Stimulated activated naive B cell treated with anti-CD40 and anti-IgM and Interleukin-4, amounts not matched to agents 10 μg/mL and 1 μg/mL and 100 μg/mL, for 72 hours (primary cell): ENCODE results near the gene ARHGEF35.
A peak's percentile ranks its signal among the peaks of the same experiment; 100 is the strongest.
"Not testable (repeated sequence)": the region's sequence is repeated elsewhere in the genome, so short reads cannot be mapped to it uniquely, and the experiment has no call there.

ENCODE experiments used
- ATAC-seq, 2 donors: fragments of 150-1000 bp; cut with Tn5 transposase; replicated peaks; 2 replicates each; pipeline ENCODE4 v1.10.0; 2021; ENCODE audit warnings: moderate library complexity in 1 of 2
- DNase-seq: peaks from one replicate; pipeline ENCODE4 v3.0.0; 2021
- H3K27ac Mint-ChIP-seq: one replicate; pipeline ENCODE4 v1.8.0; 2022; ENCODE audit warnings: mild to moderate bottlenecking, mixed read lengths
- H3K27me3 Mint-ChIP-seq, 2 donors: one replicate each; pipeline ENCODE4 v1.8.0; 2022; ENCODE audit warnings: mixed read lengths in 2 of 2
- H3K36me3 Mint-ChIP-seq, 2 donors: one replicate each; pipeline ENCODE4 v1.8.0; 2022; ENCODE audit warnings: mixed read lengths in 2 of 2, mild to moderate bottlenecking in 1 of 2
- H3K4me1 Mint-ChIP-seq, 2 donors: one replicate each; pipeline ENCODE4 v1.8.0; 2022; ENCODE audit warnings: mixed read lengths in 2 of 2, mild to moderate bottlenecking in 1 of 2
- H3K4me3 Mint-ChIP-seq, 2 donors: one replicate each; pipeline ENCODE4 v1.8.0; 2022; ENCODE audit warnings: mild to moderate bottlenecking in 2 of 2, mixed read lengths in 2 of 2, moderate library complexity in 1 of 2
- H3K9me3 Mint-ChIP-seq, 2 donors: one replicate each; pipeline ENCODE4 v1.8.0; 2022; ENCODE audit warnings: mixed read lengths in 2 of 2, mild to moderate bottlenecking in 1 of 2

Gene ARHGEF35

GRCh38 chr7:144195212-144195872 lies at the start of gene ARHGEF35:
ARHGEF35 (minus strand) TSS chr7:144195833; CDS start chr7:144188383, 7,450 bp downstream.
- H3K4me3 Mint-ChIP-seq = peak within 1 kb of the TSS; percentile 53 to 72
- not testable (repeated sequence) for H3K27me3 Mint-ChIP-seq, H3K9me3 Mint-ChIP-seq, H3K36me3 Mint-ChIP-seq, DNase-seq, H3K27ac Mint-ChIP-seq
- H3K4me1 Mint-ChIP-seq = peaks cover 4 to 13% of the 10 kb centered on the region in 2 donors
- peak; percentile 81 to 84 for ATAC-seq

- not testable (repeated sequence) for H3K27ac Mint-ChIP-seq, H3K4me1 Mint-ChIP-seq, H3K27me3 Mint-ChIP-seq, H3K36me3 Mint-ChIP-seq, ATAC-seq, DNase-seq, H3K4me3 Mint-ChIP-seq, H3K9me3 Mint-ChIP-seq
Measured at GRCh38 chr7:144245372-144245771, 49.7 kb upstream of the ARHGEF35 start.

DNA sequence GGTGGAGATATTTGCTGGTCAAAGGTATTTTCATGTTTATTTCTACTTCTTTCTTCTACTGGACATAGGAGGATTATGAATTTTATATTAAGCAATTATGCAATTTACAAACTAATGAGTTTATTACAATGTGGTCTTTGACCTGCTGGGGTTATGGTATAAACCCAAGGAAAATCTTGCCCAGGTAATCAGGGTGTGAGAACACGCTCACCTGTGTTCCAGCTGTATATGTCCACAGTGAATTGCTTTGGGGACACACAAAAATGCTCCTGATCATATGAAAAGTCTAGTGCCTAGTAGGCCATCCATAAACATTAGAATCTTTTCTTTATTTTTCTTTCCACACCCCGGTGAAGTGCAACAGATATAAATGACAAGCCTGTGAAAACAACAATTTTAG lies 43.7 kb upstream of the ARHGEF35 start, which contains the start of gene OR2A42:
Gene OR2A42 (minus strand): TSS at position 241 of the 400 bp plus-strand sequence. CDS start 6,762 bp downstream, outside the sequence.
- H3K36me3 Mint-ChIP-seq, DNase-seq, H3K27me3 Mint-ChIP-seq, H3K4me1 Mint-ChIP-seq, H3K9me3 Mint-ChIP-seq, H3K4me3 Mint-ChIP-seq, H3K27ac Mint-ChIP-seq, ATAC-seq: not testable (repeated sequence)

- not testable (repeated sequence) for H3K27me3 Mint-ChIP-seq, H3K4me1 Mint-ChIP-seq, H3K9me3 Mint-ChIP-seq, ATAC-seq, H3K4me3 Mint-ChIP-seq, H3K36me3 Mint-ChIP-seq, H3K27ac Mint-ChIP-seq, DNase-seq
Measured at GRCh38 chr7:144238530-144239082, 43.0 kb upstream of the ARHGEF35 start.

- not testable (repeated sequence) for ATAC-seq, H3K9me3 Mint-ChIP-seq, H3K4me1 Mint-ChIP-seq, DNase-seq, H3K4me3 Mint-ChIP-seq, H3K27ac Mint-ChIP-seq, H3K27me3 Mint-ChIP-seq, H3K36me3 Mint-ChIP-seq
Measured at GRCh38 chr7:144233039-144233438, 37.4 kb upstream of the ARHGEF35 start.

DNA sequence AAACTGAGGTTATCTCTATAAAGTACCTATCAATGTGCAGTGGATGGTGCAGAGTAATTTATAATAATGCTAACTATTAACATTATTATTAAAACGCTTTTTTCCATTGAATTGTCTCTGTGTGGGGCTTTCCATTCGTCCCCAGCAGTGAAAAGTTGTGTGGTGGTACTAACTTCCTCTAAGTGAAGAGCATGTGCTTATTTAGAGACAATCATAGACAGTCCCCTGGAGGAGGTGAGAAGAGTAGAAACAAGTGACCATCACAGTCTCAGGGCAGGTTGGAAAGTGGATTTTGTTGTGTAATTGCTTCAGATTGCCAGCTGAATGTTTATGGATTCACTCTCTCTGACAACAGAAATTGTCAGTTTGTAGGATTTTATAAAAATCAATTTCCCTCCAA lies 35.4 kb upstream of the ARHGEF35 start:
- not testable (repeated sequence) for H3K36me3 Mint-ChIP-seq, H3K27me3 Mint-ChIP-seq, H3K27ac Mint-ChIP-seq

GRCh38 chr7:144228810-144229209 lies 33.2 kb upstream of the ARHGEF35 start:
- not testable (repeated sequence) for H3K9me3 Mint-ChIP-seq, H3K4me1 Mint-ChIP-seq, H3K27ac Mint-ChIP-seq, DNase-seq, H3K36me3 Mint-ChIP-seq, H3K4me3 Mint-ChIP-seq, H3K27me3 Mint-ChIP-seq
- ATAC-seq = peak; percentile 56 to 70

More for the DNA sequence above, 35.4 kb upstream of the ARHGEF35 start:
- not testable (repeated sequence) for DNase-seq, H3K4me1 Mint-ChIP-seq, H3K9me3 Mint-ChIP-seq, H3K4me3 Mint-ChIP-seq
- peak; percentile 57 to 77 for ATAC-seq

- not testable (repeated sequence) for DNase-seq, H3K27me3 Mint-ChIP-seq, H3K27ac Mint-ChIP-seq, H3K4me1 Mint-ChIP-seq, H3K36me3 Mint-ChIP-seq, H3K4me3 Mint-ChIP-seq, H3K9me3 Mint-ChIP-seq, ATAC-seq
Measured at GRCh38 chr7:144226866-144227265, 31.2 kb upstream of the ARHGEF35 start.

GRCh38 chr7:144223675-144224074 lies 28.0 kb upstream of the ARHGEF35 start:
- not testable (repeated sequence) for H3K27ac Mint-ChIP-seq, H3K36me3 Mint-ChIP-seq, DNase-seq, H3K4me3 Mint-ChIP-seq, H3K4me1 Mint-ChIP-seq, H3K9me3 Mint-ChIP-seq, H3K27me3 Mint-ChIP-seq
- peak; percentile 61 to 73 for ATAC-seq

- H3K27ac Mint-ChIP-seq, H3K9me3 Mint-ChIP-seq, H3K27me3 Mint-ChIP-seq: not testable (repeated sequence)
Measured at GRCh38 chr7:144220531-144220930, 24.9 kb upstream of the ARHGEF35 start.

GRCh38 chr7:144219149-144219548 lies 23.5 kb upstream of the ARHGEF35 start:
- peak; percentile 72 to 74 for ATAC-seq
- DNase-seq, H3K27me3 Mint-ChIP-seq, H3K27ac Mint-ChIP-seq, H3K4me3 Mint-ChIP-seq, H3K4me1 Mint-ChIP-seq, H3K9me3 Mint-ChIP-seq, H3K36me3 Mint-ChIP-seq: not testable (repeated sequence)

More at GRCh38 chr7:144220531-144220930, 24.9 kb upstream of the ARHGEF35 start:
- not testable (repeated sequence) for ATAC-seq, H3K36me3 Mint-ChIP-seq, DNase-seq, H3K4me3 Mint-ChIP-seq, H3K4me1 Mint-ChIP-seq

- H3K9me3 Mint-ChIP-seq, H3K36me3 Mint-ChIP-seq, H3K27ac Mint-ChIP-seq, DNase-seq, H3K4me3 Mint-ChIP-seq, H3K27me3 Mint-ChIP-seq, H3K4me1 Mint-ChIP-seq: not testable (repeated sequence)
- peak in 1 of 2 donors; percentile 10 for ATAC-seq
Measured at GRCh38 chr7:144218581-144218980, 22.9 kb upstream of the ARHGEF35 start.

GRCh38 chr7:144217200-144217599 lies 21.6 kb upstream of the ARHGEF35 start:
- not testable (repeated sequence) for H3K9me3 Mint-ChIP-seq, H3K36me3 Mint-ChIP-seq, H3K4me1 Mint-ChIP-seq, H3K27ac Mint-ChIP-seq, H3K27me3 Mint-ChIP-seq, ATAC-seq, H3K4me3 Mint-ChIP-seq, DNase-seq

- not testable (repeated sequence) for H3K4me3 Mint-ChIP-seq, H3K9me3 Mint-ChIP-seq, ATAC-seq
Measured at GRCh38 chr7:144205306-144205705, 9.7 kb upstream of the ARHGEF35 start.

GRCh38 chr7:144203086-144203485 lies 7.5 kb upstream of the ARHGEF35 start:
- not testable (repeated sequence) for H3K9me3 Mint-ChIP-seq, H3K36me3 Mint-ChIP-seq, H3K4me1 Mint-ChIP-seq, H3K27me3 Mint-ChIP-seq, DNase-seq, H3K27ac Mint-ChIP-seq, ATAC-seq, H3K4me3 Mint-ChIP-seq

More at GRCh38 chr7:144205306-144205705, 9.7 kb upstream of the ARHGEF35 start:
- H3K4me1 Mint-ChIP-seq, H3K36me3 Mint-ChIP-seq, H3K27ac Mint-ChIP-seq, H3K27me3 Mint-ChIP-seq, DNase-seq: not testable (repeated sequence)
